IMR-90 (cell line): ENCODE data around the gene PSMC3.

Experiments used
- BHLHE40 ChIP-seq: fragments of 150-350 bp; IDR thresholded peaks from 2 replicates; pipeline ENCODE4 v1.6.1; 2016; ENCODE audit warnings: mild to moderate bottlenecking, low read depth, low read length
- CEBPB ChIP-seq: IDR thresholded peaks from 2 replicates; pipeline ENCODE4 v1.6.1; 2012; ENCODE audit warnings: low read depth, low read length, improper control_type of control experiment
- CHD1 ChIP-seq: IDR thresholded peaks from 2 replicates; pipeline ENCODE4 v1.6.1; 2012; ENCODE audit warnings: low read depth, low read length, improper control_type of control experiment
- FOS ChIP-seq: fragments of 150-350 bp; IDR thresholded peaks from 2 replicates; pipeline ENCODE4 v1.6.1; 2016; ENCODE audit warnings: low read depth, low read length
- MAFK ChIP-seq: IDR thresholded peaks from 2 replicates; pipeline ENCODE4 v1.6.1; 2012; ENCODE audit warnings: low read depth, low read length, improper control_type of control experiment
- MAZ ChIP-seq: IDR thresholded peaks from 2 replicates; pipeline ENCODE4 v1.6.1; 2012; ENCODE audit warnings: low read depth, mild to moderate bottlenecking, low read length, improper control_type of control experiment, moderate library complexity, borderline replicate concordance
- POLR2A ChIP-seq: IDR thresholded peaks from 2 replicates; pipeline ENCODE4 v1.6.1; 2012; ENCODE audit warnings: mild to moderate bottlenecking, low read depth, low read length
- RAD21 ChIP-seq: IDR thresholded peaks from 2 replicates; pipeline ENCODE4 v1.6.1; 2012; ENCODE audit warnings: low read length, improper control_type of control experiment
- RCOR1 ChIP-seq: IDR thresholded peaks from 2 replicates; pipeline ENCODE4 v1.6.1; 2012; ENCODE audit warnings: mild to moderate bottlenecking, low read length, improper control_type of control experiment; ENCODE audit not compliant: insufficient replicate concordance
- RFX5 ChIP-seq: IDR thresholded peaks from 2 replicates; pipeline ENCODE4 v1.8.0; 2012; ENCODE audit warnings: low read depth, mild to moderate bottlenecking, low read length, moderate library complexity
- SMC3 ChIP-seq: fragments of 150-350 bp; IDR thresholded peaks from 2 replicates; pipeline ENCODE4 v1.6.1; 2016; ENCODE audit warnings: low read depth, mild to moderate bottlenecking, antibody characterized with exemption, low read length, moderate library complexity
- USF2 ChIP-seq: fragments of 150-350 bp; IDR thresholded peaks from 2 replicates; pipeline ENCODE4 v1.6.1; 2017; ENCODE audit warnings: mild to moderate bottlenecking, antibody characterized with exemption, low read length, low read depth
- TF ChIP-seq, protein P1 (sequence below): conservative IDR thresholded peaks from 2 replicates; pipeline ENCODE4 v1.5.1; 2012; ENCODE audit warnings: mild to moderate bottlenecking, low read depth, low read length, improper control_type of control experiment

- TF ChIP-seq, protein P1, sequence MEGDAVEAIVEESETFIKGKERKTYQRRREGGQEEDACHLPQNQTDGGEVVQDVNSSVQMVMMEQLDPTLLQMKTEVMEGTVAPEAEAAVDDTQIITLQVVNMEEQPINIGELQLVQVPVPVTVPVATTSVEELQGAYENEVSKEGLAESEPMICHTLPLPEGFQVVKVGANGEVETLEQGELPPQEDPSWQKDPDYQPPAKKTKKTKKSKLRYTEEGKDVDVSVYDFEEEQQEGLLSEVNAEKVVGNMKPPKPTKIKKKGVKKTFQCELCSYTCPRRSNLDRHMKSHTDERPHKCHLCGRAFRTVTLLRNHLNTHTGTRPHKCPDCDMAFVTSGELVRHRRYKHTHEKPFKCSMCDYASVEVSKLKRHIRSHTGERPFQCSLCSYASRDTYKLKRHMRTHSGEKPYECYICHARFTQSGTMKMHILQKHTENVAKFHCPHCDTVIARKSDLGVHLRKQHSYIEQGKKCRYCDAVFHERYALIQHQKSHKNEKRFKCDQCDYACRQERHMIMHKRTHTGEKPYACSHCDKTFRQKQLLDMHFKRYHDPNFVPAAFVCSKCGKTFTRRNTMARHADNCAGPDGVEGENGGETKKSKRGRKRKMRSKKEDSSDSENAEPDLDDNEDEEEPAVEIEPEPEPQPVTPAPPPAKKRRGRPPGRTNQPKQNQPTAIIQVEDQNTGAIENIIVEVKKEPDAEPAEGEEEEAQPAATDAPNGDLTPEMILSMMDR, result no peak
- TF ChIP-seq CEBPB (no peak), FOS (no peak), RCOR1 (no peak), POLR2A (no peak), MAZ (no peak), RFX5 (no peak), RAD21 (no peak), BHLHE40 (no peak), MAFK (no peak), USF2 (no peak), CHD1 (no peak), SMC3 (no peak)
Measured at GRCh38 chr11:47435687-47436086, 9.4 kb upstream of the PSMC3 start.
